ENCODE measurements around the gene SIDT2. TPM values are rescaled to one million over a fixed set of nuclear protein-coding genes. Genes with fewer than 3 reads are reported as not detected.

Gene SIDT2
- total and polyA plus RNA-seq, 2 of the 8 experiments (the other 6 are each of a cell fraction or from before 2014, with no cell fraction given): 18.5 to 21.1 TPM

DNA sequence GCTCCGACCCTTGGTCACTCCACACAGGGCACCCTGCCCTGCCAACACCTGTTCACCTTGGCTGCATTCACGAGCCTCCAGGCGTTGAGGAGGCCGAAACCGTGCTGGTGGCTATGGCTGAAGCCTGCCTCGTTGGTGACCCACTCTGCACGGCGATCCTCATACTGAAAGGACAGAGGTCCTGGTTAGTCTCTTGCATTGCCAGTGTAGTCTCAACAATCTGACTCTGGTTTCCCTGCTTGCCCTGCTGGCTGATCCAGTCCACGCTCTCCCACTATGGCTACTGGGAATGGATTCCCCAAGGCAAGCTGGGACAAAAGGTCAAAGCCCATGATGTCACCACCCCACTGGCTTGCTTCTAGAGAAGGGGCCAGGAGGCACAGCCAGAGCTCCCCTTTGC lies 40.5 kb downstream of the SIDT2 start:
- ChIA-PET CTCF (ENCODE audit: partially characterized antibody) (interaction anchor here (4.7 to 25.0 kb wide), 4 partner anchors 8 to 38 kb away, joined by 31 to 449 read pairs (median 200); partner anchors contain the start of genes SIDT2 and TAGLN), POLR2A (ENCODE audit: partially characterized antibody) (interaction anchor here (1.1 to 4.0 kb wide), 4 partner anchors 7 to 18 kb away, joined by 3 to 15 read pairs (median 4); no protein-coding TSS in a partner anchor)
- no peak for DNase-seq (ENCODE audit: low read depth in 1 of 2, low spot score in 2 of 2)
- H3K14ac ChIP-seq (ENCODE audit: insufficient read length): no peak overlapping the region
- no peak overlapping the region for H3K56ac ChIP-seq (replicated peaks; ENCODE audit: insufficient read length, low read depth, low read length)
- no peak overlapping the region for H2BK15ac ChIP-seq (ENCODE audit: low read length)
- H3K4me1 ChIP-seq (replicated peaks in 1 of 4; ENCODE audit: control insufficient read depth in 3 of 4, insufficient read depth in 4 of 4, low read length in 3 of 4): no peaks in the 10 kb centered on the region
- H4K20me1 ChIP-seq (replicated peaks in 1 of 2; ENCODE audit: control insufficient read depth in 1 of 2, insufficient read depth in 2 of 2, low read length in 2 of 2): peaks cover 0 to 1% of the 10 kb centered on the region in 2 experiments
- no peak for TF ChIP-seq NRF1 (IDR thresholded peaks at IDR 0.05; ENCODE audit: low read depth, low read length)
- H4K91ac ChIP-seq (replicated peaks; ENCODE audit: insufficient read length, low read length): no peak overlapping the region
- H3K27ac ChIP-seq (ENCODE audit: low read depth, low read length): no peak overlapping the region
- no peaks in the 10 kb centered on the region for H3K23me2 ChIP-seq (ENCODE audit: low read depth, low read length)
- no peaks in the 10 kb centered on the region for H3K9me3 ChIP-seq (ENCODE audit: insufficient read depth in 2 of 2, low read depth in 1 of 2, low read length in 1 of 2)
- H3K9ac ChIP-seq (replicated peaks in 1 of 4; ENCODE audit: extremely low read depth in 1 of 4, low read depth in 3 of 4, low read length in 3 of 4): no peak overlapping the region
- WGBS, 2 experiments (ENCODE audit: extremely low coverage in 1 of 2, insufficient coverage in 1 of 2, insufficient read length in 1 of 2, insufficient replicate concordance in 2 of 2, low coverage in 1 of 2, low lambda C conversion rate in 2 of 2, missing lambda C conversion rate in 1 of 2): 91% methylated on average over 9 of the region's 9 CpGs; no CpG with 5 or more reads in 1 of the 2 experiments
- H3K4me3 ChIP-seq (ENCODE audit: extremely low read depth in 1 of 4, insufficient read depth in 2 of 4, low read depth in 3 of 4, low read length in 4 of 4): no peak overlapping the region
- no peak overlapping the region for H4K8ac ChIP-seq (ENCODE audit: extremely low read depth, insufficient read depth, low read length)
- FAIRE-seq: no peak
- H3K79me1 ChIP-seq (ENCODE audit: low read depth, low read length): no peaks in the 10 kb centered on the region
- no peak overlapping the region for H2AFZ ChIP-seq (ENCODE audit: low read length)
- H2BK5ac ChIP-seq (ENCODE audit: low read depth, low read length): no peak overlapping the region
- no peak overlapping the region for H3K4me2 ChIP-seq (ENCODE audit: insufficient read depth in 1 of 2, low read depth in 2 of 2, low read length in 2 of 2)
- H2BK20ac ChIP-seq (ENCODE audit: low read length): no peak overlapping the region
- H3K79me2 ChIP-seq (ENCODE audit: control insufficient read depth in 1 of 2, insufficient read depth in 2 of 2, low read length in 2 of 2): no peaks in the 10 kb centered on the region; a peak in 1 of 4 replicates
- no peak overlapping the region for H2AK5ac ChIP-seq (ENCODE audit: low read depth, low read length)
- no peak overlapping the region for H4K5ac ChIP-seq (ENCODE audit: insufficient read length, low read depth, low read length)
- no peaks in the 10 kb centered on the region for H3K27me3 ChIP-seq (replicated peaks in 1 of 4; ENCODE audit: control insufficient read depth in 3 of 4, extremely low read depth in 1 of 4, insufficient read depth in 3 of 4, low read length in 3 of 4)
- no peak overlapping the region for H3K4ac ChIP-seq (replicated peaks; ENCODE audit: insufficient read length, low read depth, low read length)
- H2BK120ac ChIP-seq (replicated peaks; ENCODE audit: low read depth, low read length): no peak overlapping the region
- H3K18ac ChIP-seq (ENCODE audit: extremely low read depth, low read length): no peak overlapping the region
- peaks cover 9 to 37% (median 22%) of the 10 kb centered on the region in 4 experiments; a peak in 7 of 8 replicates for H3K36me3 ChIP-seq (ENCODE audit: control insufficient read depth in 2 of 4, insufficient read depth in 4 of 4, low read length in 3 of 4)
- no peak overlapping the region for H2BK12ac ChIP-seq (ENCODE audit: low read depth, low read length)
- no peak overlapping the region for H3K23ac ChIP-seq (ENCODE audit: insufficient read length)

Measured in H1 (cell line).